Activated CD4-positive, alpha-beta T cell treated with anti-CD3 and anti-CD28 coated beads for 48 hours (primary cell): ENCODE data around the gene PDIA2.
"Not testable (repeated sequence)": the region's sequence is repeated elsewhere in the genome, so short reads cannot be mapped to it uniquely, and the experiment has no call there.

Source experiments
- DNase-seq: peaks from one replicate; pipeline ENCODE4 v3.0.0-alpha.2; 2020

The PDIA2 gene

GRCh38 chr16:303760-304505 is 21.0 kb downstream of the PDIA2 start:
- DNase-seq, result no peak

DNA sequence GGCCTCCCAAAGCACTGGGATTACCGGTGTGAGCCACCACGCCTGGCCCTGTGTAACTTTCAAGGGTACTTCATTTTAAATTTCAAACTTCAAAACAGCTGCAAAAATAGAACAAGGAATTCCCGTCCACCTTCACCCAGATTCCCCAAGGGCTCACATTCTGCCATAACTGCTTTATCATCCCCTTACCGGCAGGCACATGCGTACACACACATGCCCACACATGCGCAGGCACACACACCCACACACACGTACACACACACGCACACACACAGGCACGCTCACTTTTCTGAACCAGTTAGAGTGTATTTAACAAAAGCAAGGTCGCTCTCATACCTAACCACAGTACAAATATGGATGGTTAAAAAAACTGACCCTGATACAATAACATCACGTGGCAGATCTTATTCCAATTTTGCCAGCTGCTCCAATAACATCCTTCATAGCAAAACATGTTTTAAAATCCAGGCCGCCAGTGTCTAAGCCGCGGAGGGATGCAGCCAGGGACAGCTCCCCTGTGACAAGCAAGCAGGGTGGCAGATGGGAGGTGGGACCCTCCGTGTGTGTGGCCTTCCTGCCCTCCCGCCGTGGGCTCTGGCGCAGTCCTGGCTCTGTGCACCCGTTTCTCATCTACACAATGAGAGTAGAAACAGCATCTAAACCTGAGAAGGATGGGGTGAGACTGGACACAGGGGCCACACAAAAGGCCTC is 23.1 kb downstream of the PDIA2 start:
- DNase-seq, result no peak

GRCh38 chr16:306911-307370 is 24.0 kb downstream of the PDIA2 start:
- DNase-seq, result no peak

DNA sequence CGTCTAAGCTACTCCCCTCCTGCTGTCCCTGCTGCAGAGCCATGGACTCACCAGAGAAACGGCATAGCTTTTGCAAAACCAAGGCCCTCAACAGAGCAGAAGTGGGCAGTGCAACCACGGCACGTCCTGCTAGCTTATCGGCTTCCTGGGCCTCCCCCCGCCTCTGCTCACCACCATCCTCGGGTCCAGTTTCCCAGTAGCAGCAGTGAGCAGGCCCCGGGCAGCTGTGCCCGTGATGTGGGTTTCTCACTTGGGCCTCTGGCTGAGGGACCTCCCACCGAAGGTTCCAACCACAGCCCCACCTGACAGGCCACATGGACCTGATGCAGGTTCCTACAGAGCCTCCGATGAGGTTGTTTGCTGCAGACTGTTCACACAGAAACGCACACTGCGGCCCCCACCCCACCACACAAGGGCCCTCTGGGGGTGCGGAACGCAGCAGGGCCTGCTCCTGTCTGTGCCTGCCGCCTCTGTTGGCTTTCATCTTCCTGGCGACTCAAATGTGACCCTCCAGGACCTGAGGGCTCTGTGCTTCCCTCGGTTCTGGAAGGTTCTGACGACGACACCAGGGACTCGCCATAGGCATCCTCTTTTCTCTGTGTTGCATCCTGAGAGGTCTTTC is 24.8 kb downstream of the PDIA2 start:
- DNase-seq, result no peak

DNA sequence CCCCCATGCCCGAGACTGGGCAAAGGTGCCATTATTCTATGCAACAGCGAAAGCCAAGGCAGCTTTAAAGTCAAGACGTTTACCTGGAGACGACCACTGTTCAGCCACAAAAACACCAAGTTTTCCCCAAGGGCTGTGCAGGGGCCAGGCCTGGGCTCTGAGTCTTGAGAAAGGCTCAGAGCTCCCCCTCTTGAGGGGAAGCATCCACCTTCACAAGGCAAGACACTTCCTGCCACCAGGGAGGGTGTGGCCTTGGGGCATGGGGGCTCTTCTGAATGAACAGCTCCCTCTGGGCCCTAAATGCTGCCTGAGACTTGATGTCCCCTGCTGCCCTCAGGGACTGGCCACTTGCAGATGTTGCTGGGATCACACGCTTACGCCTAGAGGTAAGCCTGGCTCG is 26.5 kb downstream of the PDIA2 start:
- DNase-seq, result no peak

- DNase-seq, result no peak
Observed at GRCh38 chr16:311725-312124, 28.8 kb downstream of the PDIA2 start.

DNA sequence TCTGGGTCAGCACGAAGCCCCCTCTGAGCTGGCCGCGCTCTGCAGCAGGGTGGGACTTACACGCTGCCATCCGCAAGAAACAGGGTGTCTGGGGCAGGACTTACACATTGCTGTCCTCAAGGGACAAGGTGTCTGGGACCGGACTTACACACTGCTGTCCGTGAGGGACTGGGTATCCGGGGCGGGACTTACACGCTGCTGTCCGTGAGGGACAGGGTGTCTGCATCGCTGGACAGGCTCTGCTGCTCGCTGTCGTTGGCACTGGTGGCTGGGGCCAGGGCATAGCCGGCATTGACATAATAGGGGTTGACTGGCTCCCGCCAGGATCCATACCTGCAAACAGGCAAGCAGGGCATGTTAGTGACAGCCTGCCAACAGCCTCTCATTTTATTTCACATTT is 31.4 kb downstream of the PDIA2 start:
- no peak for DNase-seq

DNA sequence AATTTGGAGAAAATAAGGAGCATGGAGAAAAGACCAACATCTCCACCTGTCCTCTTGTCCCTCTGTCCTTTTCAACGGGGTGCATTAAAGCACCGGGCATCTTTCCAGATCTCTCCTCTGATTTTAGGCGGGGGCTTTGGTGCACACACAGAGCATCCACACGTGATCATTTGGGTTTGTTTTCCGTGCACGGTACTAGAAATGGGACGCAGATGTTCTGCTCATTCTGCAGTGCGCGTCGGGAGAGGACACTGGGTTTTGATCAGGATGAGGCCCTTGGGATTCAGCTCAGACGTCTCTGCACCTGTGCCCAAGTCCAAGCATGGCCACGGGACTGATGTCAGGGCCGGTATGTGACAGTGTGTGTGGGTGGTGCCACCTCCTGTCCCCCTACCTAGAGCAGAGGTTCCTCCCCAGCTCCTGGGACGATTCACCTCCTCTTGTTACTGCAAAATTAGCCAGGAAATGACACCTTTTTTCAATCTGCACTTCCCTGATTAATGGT is 31.9 kb downstream of the PDIA2 start:
- no peak for DNase-seq

- DNase-seq, result no peak
Observed at GRCh38 chr16:316741-317464, 33.9 kb downstream of the PDIA2 start.

- DNase-seq, result no peak
Observed at GRCh38 chr16:317583-317982, 34.6 kb downstream of the PDIA2 start.

GRCh38 chr16:318628-319027 is 35.7 kb downstream of the PDIA2 start:
- no peak for DNase-seq

DNA sequence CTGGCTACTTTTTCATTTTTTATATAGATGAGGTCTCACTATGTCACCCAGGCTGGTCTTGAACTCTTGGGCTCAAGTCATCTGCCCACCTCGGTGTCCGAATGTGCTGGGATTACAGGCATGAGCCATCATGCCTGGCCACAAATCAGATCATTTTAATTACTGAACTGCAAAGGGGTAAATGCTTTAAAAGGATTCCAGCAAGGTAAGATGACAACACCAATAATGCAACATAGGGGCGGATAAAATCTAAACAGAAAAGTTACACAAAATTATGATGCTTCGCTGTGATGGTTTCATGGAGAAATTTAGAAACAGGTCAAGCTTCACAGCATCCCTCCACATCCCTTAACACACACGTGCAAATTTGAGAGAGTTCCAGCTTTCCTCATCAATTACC is 37.2 kb downstream of the PDIA2 start:
- DNase-seq, result no peak

DNA sequence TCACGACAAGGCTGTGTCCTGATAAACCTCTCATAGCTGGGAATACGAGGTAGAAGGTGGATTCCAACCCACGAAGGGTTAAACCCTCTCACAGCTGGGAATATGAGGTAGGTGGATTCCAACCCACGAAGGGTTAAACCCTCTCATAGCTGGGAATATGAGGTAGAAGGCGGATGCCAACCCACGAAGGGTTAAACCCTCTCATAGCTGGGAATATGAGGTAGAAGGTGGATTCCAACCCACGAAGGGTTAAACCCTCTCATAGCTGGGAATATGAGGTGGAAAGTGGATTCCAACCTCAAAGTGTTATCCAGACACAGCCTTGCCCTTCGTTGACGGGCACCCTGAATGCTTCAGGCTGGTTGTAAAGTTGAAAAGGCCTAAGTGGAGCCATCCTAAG is 38.6 kb downstream of the PDIA2 start:
- DNase-seq, result no peak

DNA sequence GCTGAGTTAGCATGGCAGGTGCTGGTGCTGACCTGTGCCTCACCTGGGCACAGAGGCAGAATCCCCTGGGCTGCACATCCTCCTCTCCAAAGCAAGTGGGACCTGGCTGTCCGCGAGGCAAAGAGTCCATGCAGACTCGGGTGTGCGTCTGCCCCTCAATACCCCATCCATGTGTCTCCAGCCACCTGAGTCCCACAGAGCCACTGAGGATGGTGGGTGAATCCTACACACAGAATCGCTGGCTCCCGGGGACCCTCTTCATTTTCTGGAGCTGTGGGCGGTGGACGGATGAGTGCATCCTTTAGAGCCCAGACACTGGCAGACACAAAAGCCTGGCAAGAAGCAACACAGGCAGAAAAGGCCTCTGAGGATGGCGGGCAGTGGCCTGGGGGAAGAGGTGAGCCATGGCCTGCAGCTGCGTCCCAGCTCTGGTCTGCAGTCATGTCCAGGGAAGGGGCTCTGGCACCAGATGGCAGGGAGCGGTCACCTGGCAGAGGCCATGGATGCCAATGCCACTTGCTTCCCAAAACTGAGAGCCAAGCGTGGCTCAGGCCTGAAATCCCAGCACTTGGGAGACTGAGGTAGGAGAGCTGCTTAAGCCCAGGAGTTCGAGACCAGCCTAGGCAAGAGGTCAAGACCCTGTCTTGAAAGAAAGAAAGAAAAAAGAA is 39.6 kb downstream of the PDIA2 start:
- no peak for DNase-seq

DNA sequence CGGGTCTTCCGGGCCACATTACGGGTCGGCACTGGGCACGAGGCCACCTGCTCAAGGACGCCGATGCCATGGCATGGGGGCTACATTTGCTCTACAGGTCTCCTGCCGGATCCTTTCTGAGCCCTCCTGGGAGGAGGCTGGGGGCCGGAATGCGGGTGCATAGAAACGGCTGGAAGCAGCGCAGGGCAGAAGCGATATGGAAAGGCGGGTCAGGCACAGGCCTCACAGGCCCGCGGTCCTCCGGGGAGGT is 41.2 kb downstream of the PDIA2 start:
- DNase-seq, result no peak

DNA sequence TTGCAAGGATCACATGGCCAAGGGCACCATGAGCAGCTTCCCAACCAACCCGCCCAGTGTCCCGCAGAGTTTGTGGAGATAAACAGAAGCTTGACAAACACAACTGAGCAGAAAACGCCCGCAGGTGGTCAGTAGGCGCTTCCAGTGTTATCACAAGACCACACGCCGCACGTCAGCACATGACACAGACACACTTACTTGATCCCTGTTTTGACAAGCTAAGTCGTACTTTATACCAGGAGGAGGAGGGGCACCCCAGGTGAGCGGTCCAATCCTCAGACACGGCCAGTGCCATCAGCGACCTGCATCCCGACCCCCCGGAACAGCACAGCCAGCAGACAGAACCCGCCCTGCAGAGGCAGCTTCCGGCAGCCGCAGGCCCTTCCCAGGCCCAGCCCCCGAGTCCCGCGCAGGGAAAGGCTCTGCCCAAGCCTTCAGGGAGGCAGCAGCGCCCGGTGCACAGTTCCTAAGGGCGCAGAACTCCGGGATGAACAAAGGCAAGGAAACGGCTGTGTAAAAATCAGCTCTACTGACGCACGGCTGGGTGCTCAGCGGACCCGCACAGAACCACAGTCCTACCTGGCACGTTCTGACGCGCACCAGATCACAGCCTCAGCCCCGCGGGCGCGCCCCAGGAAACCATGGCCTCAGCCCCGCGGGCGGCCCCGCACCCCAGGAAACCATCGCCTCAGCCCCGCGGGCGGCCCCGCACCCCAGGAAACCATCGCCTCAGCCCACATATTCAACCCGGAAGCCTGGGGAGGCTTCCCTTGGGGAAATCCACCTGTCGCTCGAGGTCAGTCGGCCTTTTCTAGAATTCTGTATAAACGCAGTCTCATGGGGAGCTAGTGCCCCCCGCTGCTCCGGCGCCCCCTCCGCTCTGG is 41.7 kb downstream of the PDIA2 start:
- peak; percentile 55 for DNase-seq

DNA sequence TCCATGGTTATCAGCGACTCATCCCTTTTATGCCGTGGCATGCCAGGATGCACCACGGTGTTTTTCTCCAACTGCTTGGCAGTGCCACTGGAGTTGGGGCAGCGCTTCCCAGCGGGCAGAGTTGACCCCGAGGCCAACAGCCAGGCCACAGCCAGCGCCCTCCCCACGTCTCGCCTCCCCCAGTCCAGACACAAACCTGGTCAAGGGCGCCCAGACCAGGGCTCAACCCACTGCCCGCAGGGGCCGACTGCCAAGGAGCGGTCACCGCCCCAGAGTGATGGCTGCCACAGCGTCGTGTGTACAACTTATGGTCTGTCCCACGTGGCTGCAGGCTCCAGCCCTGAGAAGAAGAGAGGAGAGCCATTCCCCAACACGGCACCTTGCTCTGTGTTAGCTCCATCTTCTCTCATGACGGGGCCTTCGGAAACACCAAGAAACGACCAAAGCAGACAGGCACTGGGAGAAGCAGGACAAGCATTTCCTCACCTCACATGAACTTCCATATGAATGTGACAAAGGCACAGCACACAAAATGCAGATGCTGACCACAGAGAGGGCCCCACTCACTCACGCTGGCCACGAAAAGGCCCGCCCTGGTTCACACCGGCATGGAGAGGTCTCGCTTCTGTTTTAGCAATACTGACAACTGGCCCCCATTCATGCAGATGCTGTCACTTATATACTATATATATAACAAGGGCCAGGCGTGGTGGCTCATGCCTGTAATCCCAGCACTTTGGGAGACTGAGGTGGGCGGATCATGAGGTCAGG is 42.6 kb downstream of the PDIA2 start:
- no peak for DNase-seq

GRCh38 chr16:330741-331140 is 47.8 kb downstream of the PDIA2 start:
- no peak for DNase-seq

- not testable (repeated sequence) for DNase-seq
Observed at GRCh38 chr16:331181-331814, 48.3 kb downstream of the PDIA2 start.

GRCh38 chr16:333406-334094 is 50.6 kb downstream of the PDIA2 start:
- DNase-seq, result no peak
